ENCODE measurements around the gene MGAT5B. TPM values are rescaled to one million over a fixed set of nuclear protein-coding genes. Genes with fewer than 3 reads are reported as not detected.

MGAT5B gene
- total and polyA plus RNA-seq, 2 donors (not counting 1 experiment from before 2014, with no cell fraction given): 0.09 to 0.17 TPM

DNA sequence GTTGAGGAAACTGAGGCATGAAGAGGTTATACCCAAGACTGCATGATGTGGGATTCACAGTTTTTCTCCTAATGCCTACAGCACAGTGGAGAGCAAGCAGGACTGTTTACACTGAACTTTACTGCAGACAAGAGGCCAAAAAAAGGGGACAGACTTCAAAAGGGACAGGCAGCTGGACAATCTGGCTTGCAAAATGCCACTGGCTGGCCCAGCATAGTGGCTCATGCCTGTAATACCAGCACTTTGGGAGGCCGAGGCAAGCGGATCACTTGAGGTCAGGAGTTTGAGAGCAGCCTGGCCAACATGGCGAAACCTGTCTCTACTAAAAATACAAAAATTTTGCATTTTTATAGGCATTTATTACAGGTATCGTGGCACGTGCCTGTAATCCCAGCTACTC, 2.0 kb upstream of the MGAT5B start:
- Histone ChIP-seq H2AFZ (ENCODE audit: low read length) (no peak overlapping the region), H3K9me3 (ENCODE audit: control insufficient read depth, insufficient read depth, low read depth, low read length) (no peaks in the 10 kb centered on the region), H3K27ac (ENCODE audit: insufficient read depth, low read length) (no peak overlapping the region), H3K4me1 (ENCODE audit: control insufficient read depth, extremely low read depth, insufficient read depth, low read length) (peaks cover 13% of the 10 kb centered on the region), H3K79me2 (ENCODE audit: control insufficient read depth, insufficient read depth, low read length) (no peaks in the 10 kb centered on the region), H3K4me3 (replicated peaks in 1 of 4; ENCODE audit: control extremely low read depth in 1 of 4, insufficient read depth in 1 of 4, low read depth in 3 of 4, low read length in 4 of 4) (no peak overlapping the region), H4K20me1 (ENCODE audit: control insufficient read depth, extremely low read depth, insufficient read depth, low read length) (no peaks in the 10 kb centered on the region), H3K4me2 (ENCODE audit: extremely low read depth, insufficient read depth, low read length) (no peak overlapping the region), H3K9ac (ENCODE audit: insufficient read depth, low read length) (no peak overlapping the region), H3K27me3 (ENCODE audit: control insufficient read depth, insufficient read depth, low read length) (peaks cover 22% of the 10 kb centered on the region), H3K36me3 (ENCODE audit: control insufficient read depth, insufficient read depth, low read length) (no peaks in the 10 kb centered on the region)
- TF ChIP-seq CTCF (conservative IDR thresholded peaks at IDR 0.05 in 1 of 2, IDR thresholded peaks at IDR 0.05 in 1 of 2; ENCODE audit: low read depth in 1 of 2, low read length in 2 of 2): no peak
- no peak for TF ChIP-seq EZH2 (IDR thresholded peaks at IDR 0.05; ENCODE audit: low read length, missing control alignments)
- DNase-seq (ENCODE audit: low read depth in 2 of 2): no peak

GRCh38 chr17:76866774-76867577, 1.2 kb upstream of the MGAT5B start:
- Histone ChIP-seq H3K9me3 (ENCODE audit: control insufficient read depth, insufficient read depth, low read depth, low read length) (no peaks in the 10 kb centered on the region), H3K4me2 (ENCODE audit: extremely low read depth, insufficient read depth, low read length) (peak overlapping the region; percentile 32), H3K27ac (ENCODE audit: insufficient read depth, low read length) (no peak overlapping the region), H3K27me3 (ENCODE audit: control insufficient read depth, insufficient read depth, low read length) (peaks cover 22% of the 10 kb centered on the region), H3K36me3 (ENCODE audit: control insufficient read depth, insufficient read depth, low read length) (no peaks in the 10 kb centered on the region), H3K4me1 (ENCODE audit: control insufficient read depth, extremely low read depth, insufficient read depth, low read length) (peaks cover 14% of the 10 kb centered on the region), H4K20me1 (ENCODE audit: control insufficient read depth, extremely low read depth, insufficient read depth, low read length) (no peaks in the 10 kb centered on the region), H3K9ac (ENCODE audit: insufficient read depth, low read length) (no peak overlapping the region), H3K4me3 (replicated peaks in 1 of 4; ENCODE audit: control extremely low read depth in 1 of 4, insufficient read depth in 1 of 4, low read depth in 3 of 4, low read length in 4 of 4) (no peak overlapping the region), H3K79me2 (ENCODE audit: control insufficient read depth, insufficient read depth, low read length) (no peaks in the 10 kb centered on the region), H2AFZ (ENCODE audit: low read length) (no peak overlapping the region)
- no peak for TF ChIP-seq CTCF (conservative IDR thresholded peaks at IDR 0.05 in 1 of 2, IDR thresholded peaks at IDR 0.05 in 1 of 2; ENCODE audit: low read depth in 1 of 2, low read length in 2 of 2)
- no peak for TF ChIP-seq EZH2 (IDR thresholded peaks at IDR 0.05; ENCODE audit: low read length, missing control alignments)
- peak; percentile 19 to 75 for DNase-seq (ENCODE audit: low read depth in 2 of 2)

- Histone ChIP-seq H3K4me2 (ENCODE audit: extremely low read depth, insufficient read depth, low read length) (peak overlapping the region; percentile 32), H2AFZ (ENCODE audit: low read length) (peak overlapping the region; percentile 67), H3K4me1 (ENCODE audit: control insufficient read depth, extremely low read depth, insufficient read depth, low read length) (peaks cover 18% of the 10 kb centered on the region), H3K27me3 (ENCODE audit: control insufficient read depth, insufficient read depth, low read length) (peaks cover 19% of the 10 kb centered on the region), H4K20me1 (ENCODE audit: control insufficient read depth, extremely low read depth, insufficient read depth, low read length) (no peaks in the 10 kb centered on the region), H3K9ac (ENCODE audit: insufficient read depth, low read length) (no peak overlapping the region), H3K36me3 (ENCODE audit: control insufficient read depth, insufficient read depth, low read length) (no peaks in the 10 kb centered on the region), H3K9me3 (ENCODE audit: control insufficient read depth, insufficient read depth, low read depth, low read length) (no peaks in the 10 kb centered on the region), H3K79me2 (ENCODE audit: control insufficient read depth, insufficient read depth, low read length) (no peaks in the 10 kb centered on the region), H3K4me3 (replicated peaks in 1 of 4; ENCODE audit: control extremely low read depth in 1 of 4, insufficient read depth in 1 of 4, low read depth in 3 of 4, low read length in 4 of 4) (no peak overlapping the region), H3K27ac (ENCODE audit: insufficient read depth, low read length) (no peak overlapping the region)
- no peak for TF ChIP-seq CTCF (conservative IDR thresholded peaks at IDR 0.05 in 1 of 2, IDR thresholded peaks at IDR 0.05 in 1 of 2; ENCODE audit: low read depth in 1 of 2, low read length in 2 of 2)
- TF ChIP-seq EZH2 (IDR thresholded peaks at IDR 0.05; ENCODE audit: low read length, missing control alignments): no peak
- DNase-seq (ENCODE audit: low read depth in 2 of 2): peak; percentile 48 to 64
Observed at GRCh38 chr17:76867578-76868175, 527 bp upstream of the MGAT5B start.

Data from fibroblast of lung (primary cell).